GM12873 (cell line): ENCODE data around the gene ZBTB39.

Experiments
- TF ChIP-seq, protein P1 (sequence below): IDR thresholded peaks from 2 replicates; pipeline ENCODE4 v1.5.1; 2012; ENCODE audit warnings: low read depth, mild to moderate bottlenecking, moderate library complexity, low read length, control low read depth; ENCODE audit not compliant: insufficient read depth; ENCODE audit errors: missing control alignments

The ZBTB39 gene

DNA sequence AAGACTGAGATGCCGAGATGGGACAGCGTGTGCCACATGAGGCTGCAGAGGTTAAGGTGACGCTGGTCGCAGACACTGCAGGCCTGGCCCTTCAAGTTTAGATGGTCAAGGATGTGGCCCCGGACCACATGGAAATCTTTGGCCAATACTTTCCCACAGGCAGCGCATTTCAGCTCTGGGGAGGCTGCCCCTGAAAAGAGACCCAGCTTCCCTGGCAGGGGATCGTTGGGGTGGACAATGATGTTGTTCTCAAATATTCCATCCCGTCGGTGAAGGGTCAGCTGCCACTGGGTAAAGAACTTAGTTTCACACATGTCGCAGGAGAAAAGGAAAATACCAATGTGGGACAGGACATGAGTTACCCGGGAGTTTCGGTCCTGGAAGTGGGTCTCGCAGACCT lies 3.0 kb downstream of the ZBTB39 start:
- TF ChIP-seq, protein P1, sequence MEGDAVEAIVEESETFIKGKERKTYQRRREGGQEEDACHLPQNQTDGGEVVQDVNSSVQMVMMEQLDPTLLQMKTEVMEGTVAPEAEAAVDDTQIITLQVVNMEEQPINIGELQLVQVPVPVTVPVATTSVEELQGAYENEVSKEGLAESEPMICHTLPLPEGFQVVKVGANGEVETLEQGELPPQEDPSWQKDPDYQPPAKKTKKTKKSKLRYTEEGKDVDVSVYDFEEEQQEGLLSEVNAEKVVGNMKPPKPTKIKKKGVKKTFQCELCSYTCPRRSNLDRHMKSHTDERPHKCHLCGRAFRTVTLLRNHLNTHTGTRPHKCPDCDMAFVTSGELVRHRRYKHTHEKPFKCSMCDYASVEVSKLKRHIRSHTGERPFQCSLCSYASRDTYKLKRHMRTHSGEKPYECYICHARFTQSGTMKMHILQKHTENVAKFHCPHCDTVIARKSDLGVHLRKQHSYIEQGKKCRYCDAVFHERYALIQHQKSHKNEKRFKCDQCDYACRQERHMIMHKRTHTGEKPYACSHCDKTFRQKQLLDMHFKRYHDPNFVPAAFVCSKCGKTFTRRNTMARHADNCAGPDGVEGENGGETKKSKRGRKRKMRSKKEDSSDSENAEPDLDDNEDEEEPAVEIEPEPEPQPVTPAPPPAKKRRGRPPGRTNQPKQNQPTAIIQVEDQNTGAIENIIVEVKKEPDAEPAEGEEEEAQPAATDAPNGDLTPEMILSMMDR, result no peak

DNA sequence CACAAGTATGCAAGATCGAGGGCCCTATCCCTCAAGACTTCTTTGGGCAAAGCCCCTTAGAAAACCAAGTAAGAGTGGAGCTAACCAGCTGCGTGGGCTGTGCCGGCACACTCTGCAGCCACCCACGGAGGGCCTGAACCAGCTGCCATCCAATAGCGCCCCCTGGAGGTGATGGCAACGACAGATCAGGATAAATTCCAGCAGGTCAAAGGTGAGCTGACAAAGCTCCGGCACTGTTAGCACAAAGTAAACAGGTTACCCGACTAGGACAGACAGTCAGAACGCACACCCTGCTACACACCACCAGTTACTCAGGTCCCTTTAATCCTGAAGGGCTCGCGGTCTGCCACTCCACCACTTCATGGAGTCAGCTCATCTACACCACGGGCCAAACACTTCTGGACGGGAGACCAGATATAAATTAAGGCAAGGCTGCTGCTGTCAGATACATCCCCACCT lies 4.9 kb downstream of the ZBTB39 start:
- TF ChIP-seq, protein P1, result peak; percentile 89

DNA sequence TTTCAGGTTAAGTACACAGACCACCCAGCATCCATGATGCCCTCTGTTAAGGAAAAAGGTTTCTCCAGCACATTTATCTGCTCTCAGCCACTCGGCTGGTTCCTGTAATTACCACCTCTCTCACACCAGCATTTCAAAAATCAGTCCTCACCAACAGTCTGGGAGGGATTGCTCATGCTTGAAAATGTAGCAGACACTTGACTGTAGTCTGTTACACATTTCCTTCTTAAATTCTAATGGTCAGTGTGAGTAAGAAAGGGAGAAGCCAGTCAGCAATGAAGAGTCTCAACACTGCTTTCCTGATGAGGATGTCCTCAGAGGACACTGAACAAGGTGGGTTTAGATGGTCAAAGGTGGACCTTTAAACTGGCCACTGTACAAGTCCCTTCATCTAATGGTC lies 6.0 kb downstream of the ZBTB39 start:
- TF ChIP-seq, protein P1, result no peak

DNA sequence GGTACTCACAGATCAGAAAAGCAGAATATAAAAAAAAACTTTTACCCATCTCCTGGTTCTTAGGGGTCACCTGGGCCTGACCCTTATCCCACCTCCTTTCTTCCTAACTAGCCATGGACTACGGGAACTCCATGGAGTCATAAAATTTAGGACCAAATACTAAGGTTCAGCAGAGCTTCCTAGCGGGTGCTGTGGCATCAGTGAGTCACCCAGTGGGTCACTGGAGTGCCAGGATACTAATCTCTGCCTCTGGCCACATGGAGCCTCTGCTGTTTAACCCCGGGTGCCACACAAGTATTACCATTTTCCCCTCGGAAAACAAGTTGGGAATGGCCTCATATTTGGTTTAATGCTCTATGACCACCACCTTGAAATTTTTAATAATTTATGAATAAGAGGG lies 6.9 kb downstream of the ZBTB39 start:
- TF ChIP-seq, protein P1, result no peak

- TF ChIP-seq, protein P1, result no peak
Observed at GRCh38 chr12:56998981-56999380, 7.4 kb downstream of the ZBTB39 start.

GRCh38 chr12:56998316-56998715 lies 8.0 kb downstream of the ZBTB39 start:
- TF ChIP-seq, protein P1, result no peak

DNA sequence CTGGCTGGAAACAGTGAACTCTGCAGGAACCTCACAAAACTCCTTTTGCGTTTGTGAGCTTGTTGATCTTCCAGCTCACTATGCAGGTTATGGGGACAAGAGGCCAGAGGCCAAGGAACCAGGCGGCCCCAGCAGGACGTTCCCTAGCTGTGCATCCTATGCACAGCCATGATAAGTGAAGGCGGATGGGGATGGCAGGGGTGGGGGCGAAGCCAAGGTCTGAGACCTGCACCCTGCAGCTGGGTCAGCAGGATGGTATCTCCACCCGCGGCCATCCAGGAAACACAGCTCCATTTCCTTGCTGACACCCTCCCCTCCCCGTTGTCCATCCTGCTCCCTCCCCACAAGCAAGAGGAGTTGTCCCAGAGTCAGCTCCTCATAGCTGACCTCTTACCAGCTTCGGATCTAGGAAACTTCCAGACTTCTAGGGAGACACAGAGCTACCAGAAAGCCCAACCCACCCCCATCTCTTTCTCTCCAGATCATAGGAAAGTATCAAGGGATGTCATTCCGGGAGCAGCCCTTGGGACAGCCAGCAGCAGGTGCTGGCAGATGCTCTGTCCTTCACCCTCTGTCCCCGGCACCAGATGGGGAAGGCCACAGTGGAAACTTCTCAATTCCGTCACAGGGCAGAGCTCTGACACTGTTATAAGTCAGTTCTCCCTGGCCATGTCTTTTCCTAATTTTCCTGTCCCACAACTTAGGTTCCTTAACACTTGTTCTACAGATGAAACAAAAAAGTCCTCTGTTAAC lies 9.4 kb downstream of the ZBTB39 start:
- TF ChIP-seq, protein P1, result no peak
